Astrocyte (in vitro differentiated cells and primary cell): Measurements from ENCODE around the gene CEACAM4.

Source experiments
- CTCF ChIP-seq: IDR thresholded peaks from 2 replicates; pipeline ENCODE4 v1.5.1; 2011; ENCODE audit warnings: low read depth, mild to moderate bottlenecking, inconsistent platforms, low read length, moderate library complexity; ENCODE audit not compliant: insufficient read depth
- EZH2 ChIP-seq: IDR thresholded peaks from 2 replicates; pipeline ENCODE4 v1.6.1; 2012; ENCODE audit warnings: mild to moderate bottlenecking, low read length, inconsistent platforms; ENCODE audit not compliant: insufficient read depth

- TF ChIP-seq CTCF, result no peak
- TF ChIP-seq EZH2, result no peak
Measured at GRCh38 chr19:41569481-41570150, 57.3 kb downstream of the CEACAM4 start.
